HepG2 (cell line): ENCODE data around the gene CEP164. TPM values are rescaled to one million over a fixed set of nuclear protein-coding genes. Genes with fewer than 3 reads are reported as not detected.

ENCODE experiments used
- FOXJ3 ChIP-seq: sonication (generic); formaldehyde crosslinking; IDR thresholded peaks from 2 replicates; pipeline ENCODE4 v1.4.0; 2020; ENCODE audit warnings: missing genetic modification reagents, mild to moderate bottlenecking, borderline replicate concordance
- NFYC ChIP-seq: IDR thresholded peaks from 2 replicates; pipeline ENCODE4 v1.6.1; 2016; ENCODE audit warnings: missing genetic modification reagents, missing compliant biosample characterization
- ZNF850 ChIP-seq: sonication (generic); formaldehyde crosslinking; conservative IDR thresholded peaks from 2 replicates; pipeline ENCODE4 v1.9.0; 2021; ENCODE audit warnings: mild to moderate bottlenecking, missing genetic modification reagents
- polyA plus RNA-seq, 8 experiments: library from polyadenylated mRNA; depleted of rRNA in 3 of 8; stranded (reverse) in 7 of 8; unstranded in 1 of 8; fragments of >200 nt; fragmentation: Illumina TruSeq in 4 of 8; extraction: Trizol in 4 of 8; gene quantifications; 2 replicates each; pipeline versions ENCODE4 v1.2.1 to v1.2.3, GENCODE V29; 2011 to 2016; ENCODE audit warnings: low read depth in 4 of 8, missing spikeins in 1 of 8, mixed read lengths in 1 of 8; ENCODE audit not compliant: insufficient read depth in 1 of 8
- total RNA-seq, 5 experiments: library from RNA; depleted of rRNA; stranded (reverse); fragments of >200 nt; fragmentation: Illumina TruSeq; extraction: Trizol; gene quantifications; 2 replicates each; pipeline ENCODE4 v1.2.3, GENCODE V29; 2016; ENCODE audit warnings: low read depth in 1 of 5
- TF ChIP-seq, protein P1 (sequence below): sonication (generic); formaldehyde crosslinking; IDR thresholded peaks from one replicate; pipeline ENCODE4 v1.5.1; 2020; ENCODE audit warnings: mild to moderate bottlenecking, missing genetic modification reagents; ENCODE audit errors: not compliant biosample characterization
- TF ChIP-seq, protein P2 (sequence below): sonication (generic); formaldehyde crosslinking; IDR thresholded peaks from 2 replicates; pipeline ENCODE4 v1.8.0; 2023; ENCODE audit warnings: mild to moderate bottlenecking, missing genetic modification reagents
- TF ChIP-seq, protein P3 (sequence below): conservative IDR thresholded peaks from 2 replicates; pipeline ENCODE4 v1.6.1; 2018; ENCODE audit warnings: missing genetic modification reagents
- TF ChIP-seq, protein P4 (sequence below): sonication (generic); formaldehyde crosslinking; IDR thresholded peaks from 2 replicates; pipeline ENCODE4 v1.4.0; 2020; ENCODE audit warnings: missing genetic modification reagents

CEP164 gene
- total and polyA plus RNA-seq, 2 of the 13 experiments (the other 11 are each of a cell fraction or from before 2014, with no cell fraction given) = 11.4 to 15.2 TPM

DNA sequence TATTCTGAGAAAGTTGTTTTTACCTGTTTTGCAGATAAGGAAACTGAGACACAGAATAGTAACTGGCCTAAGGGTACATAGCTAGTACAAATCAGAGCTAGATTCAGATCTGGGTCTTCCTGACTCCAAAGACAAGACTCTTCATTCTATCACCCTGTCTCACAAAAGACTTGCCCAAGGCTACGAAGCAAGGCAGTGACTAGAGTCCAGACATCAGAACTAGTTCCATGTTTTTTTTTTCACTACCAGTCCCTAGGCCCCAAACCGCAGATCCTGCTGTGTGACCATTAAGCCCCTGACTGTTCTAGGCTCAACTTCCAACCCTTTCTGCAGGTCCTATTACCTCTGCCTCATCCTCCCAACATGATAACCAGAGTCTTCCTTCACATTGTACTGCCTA, 35.0 kb upstream of the CEP164 start (continued):
- TF ChIP-seq, protein P1, sequence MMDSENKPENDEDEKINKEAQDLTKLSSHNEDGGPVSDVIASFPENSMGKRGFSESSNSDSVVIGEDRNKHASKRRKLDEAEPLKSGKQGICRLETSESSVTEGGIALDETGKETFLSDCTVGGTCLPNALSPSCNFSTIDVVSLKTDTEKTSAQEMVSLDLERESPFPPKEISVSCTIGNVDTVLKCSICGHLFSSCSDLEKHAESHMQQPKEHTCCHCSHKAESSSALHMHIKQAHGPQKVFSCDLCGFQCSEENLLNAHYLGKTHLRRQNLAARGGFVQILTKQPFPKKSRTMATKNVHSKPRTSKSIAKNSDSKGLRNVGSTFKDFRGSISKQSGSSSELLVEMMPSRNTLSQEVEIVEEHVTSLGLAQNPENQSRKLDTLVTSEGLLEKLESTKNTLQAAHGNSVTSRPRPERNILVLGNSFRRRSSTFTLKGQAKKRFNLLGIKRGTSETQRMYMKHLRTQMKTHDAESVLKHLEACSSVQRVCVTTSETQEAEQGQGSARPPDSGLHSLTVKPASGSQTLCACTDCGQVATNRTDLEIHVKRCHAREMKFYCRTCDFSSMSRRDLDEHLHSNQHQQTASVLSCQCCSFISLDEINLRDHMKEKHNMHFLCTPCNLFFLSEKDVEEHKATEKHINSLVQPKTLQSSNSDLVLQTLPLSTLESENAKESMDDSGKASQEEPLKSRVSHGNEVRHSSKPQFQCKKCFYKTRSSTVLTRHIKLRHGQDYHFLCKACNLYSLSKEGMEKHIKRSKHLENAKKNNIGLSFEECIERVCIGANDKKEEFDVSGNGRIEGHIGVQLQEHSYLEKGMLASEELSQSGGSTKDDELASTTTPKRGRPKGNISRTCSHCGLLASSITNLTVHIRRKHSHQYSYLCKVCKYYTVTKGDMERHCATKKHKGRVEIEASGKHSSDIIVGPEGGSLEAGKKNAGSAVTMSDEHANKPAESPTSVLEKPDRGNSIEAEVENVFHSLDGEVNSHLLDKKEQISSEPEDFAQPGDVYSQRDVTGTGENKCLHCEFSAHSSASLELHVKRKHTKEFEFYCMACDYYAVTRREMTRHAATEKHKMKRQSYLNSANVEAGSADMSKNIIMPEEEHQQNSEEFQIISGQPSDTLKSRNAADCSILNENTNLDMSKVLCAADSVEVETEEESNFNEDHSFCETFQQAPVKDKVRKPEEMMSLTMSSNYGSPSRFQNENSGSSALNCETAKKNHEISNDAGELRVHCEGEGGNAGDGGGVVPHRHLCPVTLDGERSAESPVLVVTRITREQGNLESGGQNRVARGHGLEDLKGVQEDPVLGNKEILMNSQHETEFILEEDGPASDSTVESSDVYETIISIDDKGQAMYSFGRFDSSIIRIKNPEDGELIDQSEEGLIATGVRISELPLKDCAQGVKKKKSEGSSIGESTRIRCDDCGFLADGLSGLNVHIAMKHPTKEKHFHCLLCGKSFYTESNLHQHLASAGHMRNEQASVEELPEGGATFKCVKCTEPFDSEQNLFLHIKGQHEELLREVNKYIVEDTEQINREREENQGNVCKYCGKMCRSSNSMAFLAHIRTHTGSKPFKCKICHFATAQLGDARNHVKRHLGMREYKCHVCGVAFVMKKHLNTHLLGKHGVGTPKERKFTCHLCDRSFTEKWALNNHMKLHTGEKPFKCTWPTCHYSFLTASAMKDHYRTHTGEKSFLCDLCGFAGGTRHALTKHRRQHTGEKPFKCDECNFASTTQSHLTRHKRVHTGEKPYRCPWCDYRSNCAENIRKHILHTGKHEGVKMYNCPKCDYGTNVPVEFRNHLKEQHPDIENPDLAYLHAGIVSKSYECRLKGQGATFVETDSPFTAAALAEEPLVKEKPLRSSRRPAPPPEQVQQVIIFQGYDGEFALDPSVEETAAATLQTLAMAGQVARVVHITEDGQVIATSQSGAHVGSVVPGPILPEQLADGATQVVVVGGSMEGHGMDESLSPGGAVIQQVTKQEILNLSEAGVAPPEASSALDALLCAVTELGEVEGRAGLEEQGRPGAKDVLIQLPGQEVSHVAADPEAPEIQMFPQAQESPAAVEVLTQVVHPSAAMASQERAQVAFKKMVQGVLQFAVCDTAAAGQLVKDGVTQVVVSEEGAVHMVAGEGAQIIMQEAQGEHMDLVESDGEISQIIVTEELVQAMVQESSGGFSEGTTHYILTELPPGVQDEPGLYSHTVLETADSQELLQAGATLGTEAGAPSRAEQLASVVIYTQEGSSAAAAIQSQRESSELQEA (CRISPR knock-in tag) = no peak
- TF ChIP-seq, protein P2, sequence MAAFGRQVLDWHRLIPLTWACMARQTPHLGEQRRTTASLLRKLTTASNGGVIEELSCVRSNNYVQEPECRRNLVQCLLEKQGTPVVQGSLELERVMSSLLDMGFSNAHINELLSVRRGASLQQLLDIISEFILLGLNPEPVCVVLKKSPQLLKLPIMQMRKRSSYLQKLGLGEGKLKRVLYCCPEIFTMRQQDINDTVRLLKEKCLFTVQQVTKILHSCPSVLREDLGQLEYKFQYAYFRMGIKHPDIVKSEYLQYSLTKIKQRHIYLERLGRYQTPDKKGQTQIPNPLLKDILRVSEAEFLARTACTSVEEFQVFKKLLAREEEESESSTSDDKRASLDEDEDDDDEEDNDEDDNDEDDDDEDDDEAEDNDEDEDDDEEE (CRISPR knock-in tag) = no peak
- TF ChIP-seq, protein P3, sequence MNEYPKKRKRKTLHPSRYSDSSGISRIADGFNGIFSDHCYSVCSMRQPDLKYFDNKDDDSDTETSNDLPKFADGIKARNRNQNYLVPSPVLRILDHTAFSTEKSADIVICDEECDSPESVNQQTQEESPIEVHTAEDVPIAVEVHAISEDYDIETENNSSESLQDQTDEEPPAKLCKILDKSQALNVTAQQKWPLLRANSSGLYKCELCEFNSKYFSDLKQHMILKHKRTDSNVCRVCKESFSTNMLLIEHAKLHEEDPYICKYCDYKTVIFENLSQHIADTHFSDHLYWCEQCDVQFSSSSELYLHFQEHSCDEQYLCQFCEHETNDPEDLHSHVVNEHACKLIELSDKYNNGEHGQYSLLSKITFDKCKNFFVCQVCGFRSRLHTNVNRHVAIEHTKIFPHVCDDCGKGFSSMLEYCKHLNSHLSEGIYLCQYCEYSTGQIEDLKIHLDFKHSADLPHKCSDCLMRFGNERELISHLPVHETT (CRISPR knock-in tag) = no peak
- TF ChIP-seq ZNF850 (CRISPR knock-in tag) = no peak
- no peak for TF ChIP-seq FOXJ3 (CRISPR knock-in tag)
- TF ChIP-seq, protein P4, sequence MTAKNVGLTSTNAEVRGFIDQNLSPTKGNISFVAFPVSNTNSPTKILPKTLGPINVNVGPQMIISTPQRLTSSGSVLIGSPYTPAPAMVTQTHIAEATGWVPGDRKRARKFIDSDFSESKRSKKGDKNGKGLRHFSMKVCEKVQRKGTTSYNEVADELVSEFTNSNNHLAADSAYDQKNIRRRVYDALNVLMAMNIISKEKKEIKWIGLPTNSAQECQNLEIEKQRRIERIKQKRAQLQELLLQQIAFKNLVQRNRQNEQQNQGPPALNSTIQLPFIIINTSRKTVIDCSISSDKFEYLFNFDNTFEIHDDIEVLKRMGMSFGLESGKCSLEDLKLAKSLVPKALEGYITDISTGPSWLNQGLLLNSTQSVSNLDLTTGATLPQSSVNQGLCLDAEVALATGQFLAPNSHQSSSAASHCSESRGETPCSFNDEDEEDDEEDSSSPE (CRISPR knock-in tag) = no peak
- no peak for TF ChIP-seq NFYC
